ENCODE measurements around the gene NR1I3. TPM values are rescaled to one million over a fixed set of nuclear protein-coding genes. Genes with fewer than 3 reads are reported as not detected.
A peak's percentile ranks its signal among the peaks of the same experiment; 100 is the strongest.

Gene NR1I3
- total RNA-seq, 1 donor from 2014 or later = not detected

DNA sequence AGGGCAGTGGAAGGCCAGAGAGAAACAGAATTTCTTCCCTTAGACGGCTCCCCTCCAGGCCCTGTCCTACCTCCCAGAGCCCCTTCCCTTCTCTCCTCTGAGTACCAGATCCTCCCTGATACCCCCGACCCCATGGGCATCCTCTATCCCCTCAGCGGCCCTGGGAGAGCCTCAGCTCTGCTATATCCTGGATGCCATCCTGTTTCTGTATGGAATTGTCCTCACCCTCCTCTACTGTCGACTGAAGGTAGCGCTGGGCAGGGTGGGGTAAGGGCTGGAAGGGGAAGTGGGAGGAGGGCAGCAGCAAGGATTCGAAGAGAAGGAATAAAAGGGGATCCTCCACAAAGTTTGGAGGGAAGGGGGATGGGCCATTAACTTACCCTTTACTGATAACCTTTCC, 20.2 kb downstream of the NR1I3 start:
- Histone ChIP-seq H3K4me3 (no peak overlapping the region), H3K27ac (peak overlapping the region; percentile 56), H3K36me3 (peaks cover 7 to 20% of the 10 kb centered on the region in 2 donors), H3K4me1 (no peaks in the 10 kb centered on the region), H3K9me3 (no peaks in the 10 kb centered on the region), H3K27me3 (no peaks in the 10 kb centered on the region)
- DNase-seq (ENCODE audit: extremely low spot score in 2 of 2) = no peak
- TF ChIP-seq, protein P1, sequence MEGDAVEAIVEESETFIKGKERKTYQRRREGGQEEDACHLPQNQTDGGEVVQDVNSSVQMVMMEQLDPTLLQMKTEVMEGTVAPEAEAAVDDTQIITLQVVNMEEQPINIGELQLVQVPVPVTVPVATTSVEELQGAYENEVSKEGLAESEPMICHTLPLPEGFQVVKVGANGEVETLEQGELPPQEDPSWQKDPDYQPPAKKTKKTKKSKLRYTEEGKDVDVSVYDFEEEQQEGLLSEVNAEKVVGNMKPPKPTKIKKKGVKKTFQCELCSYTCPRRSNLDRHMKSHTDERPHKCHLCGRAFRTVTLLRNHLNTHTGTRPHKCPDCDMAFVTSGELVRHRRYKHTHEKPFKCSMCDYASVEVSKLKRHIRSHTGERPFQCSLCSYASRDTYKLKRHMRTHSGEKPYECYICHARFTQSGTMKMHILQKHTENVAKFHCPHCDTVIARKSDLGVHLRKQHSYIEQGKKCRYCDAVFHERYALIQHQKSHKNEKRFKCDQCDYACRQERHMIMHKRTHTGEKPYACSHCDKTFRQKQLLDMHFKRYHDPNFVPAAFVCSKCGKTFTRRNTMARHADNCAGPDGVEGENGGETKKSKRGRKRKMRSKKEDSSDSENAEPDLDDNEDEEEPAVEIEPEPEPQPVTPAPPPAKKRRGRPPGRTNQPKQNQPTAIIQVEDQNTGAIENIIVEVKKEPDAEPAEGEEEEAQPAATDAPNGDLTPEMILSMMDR (IDR thresholded peaks at IDR 0.05) = no peak
- TF ChIP-seq POLR2AphosphoS5 (IDR thresholded peaks at IDR 0.05; ENCODE audit: insufficient read depth in 1 of 2, low read depth in 1 of 2) (no peak), POLR2A (IDR thresholded peaks at IDR 0.05) (no peak)
- intact Hi-C loops (cut with DNase I) = no loop called here

DNA sequence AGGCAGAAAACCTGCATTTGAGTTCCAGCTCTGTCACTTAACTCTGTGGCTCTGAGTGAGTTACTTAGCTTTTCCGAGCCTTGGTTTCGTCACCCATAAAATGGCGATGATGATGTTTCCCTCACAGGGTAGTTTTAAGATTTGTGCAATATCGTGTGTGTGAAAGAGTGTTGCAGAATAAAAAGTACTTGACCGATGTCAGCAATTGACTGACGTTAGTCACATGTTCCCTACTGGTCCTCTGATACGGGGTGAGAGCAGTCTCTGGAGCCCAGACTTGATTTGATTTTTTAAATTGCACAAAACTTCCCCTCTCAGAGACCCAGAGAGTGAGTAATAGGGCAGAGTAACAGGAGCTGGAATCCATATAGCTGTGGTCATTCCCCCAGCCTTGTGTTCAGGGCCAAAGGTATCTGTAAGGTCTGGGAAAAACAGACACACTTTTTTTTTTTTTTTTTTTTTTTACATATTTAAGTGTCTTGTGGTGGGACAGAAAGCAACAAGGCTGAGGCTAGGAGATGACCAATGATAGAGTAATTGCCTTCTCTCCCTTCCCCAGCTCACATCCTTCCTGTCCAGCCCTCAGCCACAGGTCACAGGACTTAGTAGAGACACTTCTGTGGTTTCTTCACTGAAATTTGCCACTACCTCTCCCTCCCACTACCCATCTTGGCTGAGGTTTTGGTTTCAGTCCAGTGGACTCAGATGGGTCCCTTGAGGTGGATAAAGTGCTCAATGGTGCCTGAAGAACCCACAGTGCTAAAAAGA, 20.9 kb downstream of the NR1I3 start:
- Histone ChIP-seq H3K36me3 (peaks cover 7 to 27% of the 10 kb centered on the region in 2 donors), H3K4me3 (peak overlapping the region in 1 of 2 donors; percentile 15), H3K9me3 (no peaks in the 10 kb centered on the region), H3K4me1 (no peaks in the 10 kb centered on the region), H3K27ac (peak overlapping the region; percentile 56), H3K27me3 (no peaks in the 10 kb centered on the region)
- TF ChIP-seq POLR2A (IDR thresholded peaks at IDR 0.05) = no peak
- TF ChIP-seq, protein P1 (IDR thresholded peaks at IDR 0.05) = no peak
- no peak for TF ChIP-seq POLR2AphosphoS5 (IDR thresholded peaks at IDR 0.05; ENCODE audit: insufficient read depth in 1 of 2, low read depth in 1 of 2)
- no peak for DNase-seq (ENCODE audit: extremely low spot score in 2 of 2)
- intact Hi-C loops (cut with DNase I) = no loop called here

DNA sequence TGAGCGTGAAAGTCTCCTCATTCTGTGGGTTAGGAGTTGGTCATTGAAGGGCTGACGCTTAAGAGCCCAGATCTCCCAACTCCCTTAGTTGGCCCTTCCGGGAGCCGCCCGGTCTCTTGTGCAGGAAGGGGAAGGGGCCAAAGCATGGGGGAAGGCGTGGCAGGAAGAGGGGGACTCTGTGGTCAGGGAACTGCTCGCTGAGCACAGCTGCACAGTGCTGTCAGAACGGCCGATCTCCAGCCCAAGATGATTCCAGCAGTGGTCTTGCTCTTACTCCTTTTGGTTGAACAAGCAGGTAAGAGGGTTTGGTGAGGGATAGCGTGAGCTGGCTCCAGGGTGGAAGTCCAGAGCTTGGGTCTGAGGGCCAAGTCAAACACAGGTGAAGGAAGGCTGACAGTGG, 22.9 kb downstream of the NR1I3 start, which contains the start of gene FCER1G:
Gene FCER1G (plus strand): TSS at position 220 of the 400 bp plus-strand sequence. CDS start 27 bp downstream, at position 247.
- Histone ChIP-seq H3K9me3 (no peaks in the 10 kb centered on the region), H3K4me3 (peak within 1 kb of the TSS in 1 of 2 donors; percentile 23), H3K36me3 (peaks cover 7 to 47% of the 10 kb centered on the region in 2 donors), H3K27ac (no peak within 1 kb of the TSS), H3K4me1 (no peaks in the 10 kb centered on the region), H3K27me3 (no peaks in the 10 kb centered on the region)
- no peak for DNase-seq (ENCODE audit: extremely low spot score in 2 of 2)
- TF ChIP-seq POLR2AphosphoS5 (IDR thresholded peaks at IDR 0.05; ENCODE audit: insufficient read depth in 1 of 2, low read depth in 1 of 2) = no peak
- TF ChIP-seq POLR2A (IDR thresholded peaks at IDR 0.05) = no peak
- TF ChIP-seq, protein P1 (IDR thresholded peaks at IDR 0.05) = no peak
- intact Hi-C loops (cut with DNase I) = no loop called here

DNA sequence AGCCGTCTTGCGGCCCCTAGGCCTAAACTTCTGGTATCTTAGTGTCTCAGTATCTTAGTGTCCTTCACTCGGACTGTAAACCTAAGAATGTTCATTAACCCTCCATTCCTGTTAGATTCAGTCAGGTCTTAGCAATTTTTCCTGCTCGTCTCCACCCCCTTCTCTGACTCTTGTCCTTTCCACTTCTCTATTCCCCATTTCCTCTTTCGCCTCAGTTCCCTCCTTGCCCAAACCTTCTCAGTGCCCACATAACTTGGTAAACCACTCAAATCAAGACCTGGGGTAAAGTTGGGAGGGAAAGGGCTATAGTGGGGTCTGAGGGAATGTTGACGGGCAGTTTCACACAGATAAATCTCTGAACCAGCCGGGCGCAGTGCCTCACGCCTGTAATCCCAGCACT, 23.6 kb downstream of the NR1I3 start:
- H3K4me3 ChIP-seq = no peak overlapping the region
- peaks cover 7 to 54% of the 10 kb centered on the region in 2 donors for H3K36me3 ChIP-seq
- H3K27me3 ChIP-seq = no peaks in the 10 kb centered on the region
- H3K9me3 ChIP-seq = no peaks in the 10 kb centered on the region
- TF ChIP-seq POLR2AphosphoS5 (IDR thresholded peaks at IDR 0.05; ENCODE audit: insufficient read depth in 1 of 2, low read depth in 1 of 2) (no peak), POLR2A (IDR thresholded peaks at IDR 0.05) (no peak)
- TF ChIP-seq, protein P1 (IDR thresholded peaks at IDR 0.05) = no peak
- H3K4me1 ChIP-seq = no peaks in the 10 kb centered on the region
- intact Hi-C loops (cut with DNase I) = no loop called here
- no peak for DNase-seq (ENCODE audit: extremely low spot score in 2 of 2)
- H3K27ac ChIP-seq = no peak overlapping the region
